GM10266 (cell line): ENCODE measurements around the gene ODF2.
"Not testable (repeated sequence)": the region's sequence is repeated elsewhere in the genome, so short reads cannot be mapped to it uniquely, and the experiment has no call there.

Source experiments
- DNase-seq: peaks from one replicate; pipeline ENCODE4 v3.0.0; 2012; ENCODE audit errors: extremely low spot score
- TF ChIP-seq, protein P1 (sequence below): IDR thresholded peaks from 2 replicates; pipeline ENCODE4 v1.5.1; 2012; ENCODE audit warnings: mild to moderate bottlenecking, low read depth; ENCODE audit not compliant: control insufficient read depth, insufficient read depth; ENCODE audit errors: missing control alignments

ODF2 gene

DNA sequence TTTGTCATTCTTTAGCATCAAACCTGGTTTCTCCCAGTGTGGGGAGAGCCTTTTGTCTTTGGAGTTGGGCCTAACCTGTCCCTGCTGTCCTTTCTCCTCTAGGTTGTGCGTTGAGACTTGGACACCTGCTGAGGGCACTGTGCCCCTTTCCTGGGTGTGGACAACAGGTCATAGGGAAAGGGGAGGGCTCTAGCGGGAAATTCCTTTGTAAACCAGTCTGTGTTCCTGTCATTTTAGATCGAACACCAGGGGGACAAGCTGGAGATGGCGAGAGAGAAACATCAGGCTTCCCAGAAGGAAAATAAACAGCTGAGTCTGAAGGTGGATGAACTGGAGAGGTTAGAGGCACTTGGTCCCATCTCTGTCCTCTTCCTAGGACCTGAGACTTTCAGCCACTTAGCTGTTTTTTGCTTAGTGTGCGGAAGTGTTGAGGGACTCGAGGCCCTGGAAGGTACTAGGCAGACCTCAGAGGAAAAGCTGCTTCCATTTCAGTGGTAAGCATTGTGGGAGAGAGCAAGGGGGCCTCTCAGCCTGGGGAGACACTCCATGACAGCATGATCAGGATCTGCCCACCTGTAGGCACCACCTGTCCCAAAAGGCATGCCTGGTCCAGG lies 40.1 kb downstream of the ODF2 start:
- DNase-seq: no peak
- TF ChIP-seq, protein P1, sequence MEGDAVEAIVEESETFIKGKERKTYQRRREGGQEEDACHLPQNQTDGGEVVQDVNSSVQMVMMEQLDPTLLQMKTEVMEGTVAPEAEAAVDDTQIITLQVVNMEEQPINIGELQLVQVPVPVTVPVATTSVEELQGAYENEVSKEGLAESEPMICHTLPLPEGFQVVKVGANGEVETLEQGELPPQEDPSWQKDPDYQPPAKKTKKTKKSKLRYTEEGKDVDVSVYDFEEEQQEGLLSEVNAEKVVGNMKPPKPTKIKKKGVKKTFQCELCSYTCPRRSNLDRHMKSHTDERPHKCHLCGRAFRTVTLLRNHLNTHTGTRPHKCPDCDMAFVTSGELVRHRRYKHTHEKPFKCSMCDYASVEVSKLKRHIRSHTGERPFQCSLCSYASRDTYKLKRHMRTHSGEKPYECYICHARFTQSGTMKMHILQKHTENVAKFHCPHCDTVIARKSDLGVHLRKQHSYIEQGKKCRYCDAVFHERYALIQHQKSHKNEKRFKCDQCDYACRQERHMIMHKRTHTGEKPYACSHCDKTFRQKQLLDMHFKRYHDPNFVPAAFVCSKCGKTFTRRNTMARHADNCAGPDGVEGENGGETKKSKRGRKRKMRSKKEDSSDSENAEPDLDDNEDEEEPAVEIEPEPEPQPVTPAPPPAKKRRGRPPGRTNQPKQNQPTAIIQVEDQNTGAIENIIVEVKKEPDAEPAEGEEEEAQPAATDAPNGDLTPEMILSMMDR: no peak

- no peak for DNase-seq
- TF ChIP-seq, protein P1: peak; percentile 7
These were observed 42.2 kb downstream of the ODF2 start for GRCh38 chr9:128497824-128498610.

GRCh38 chr9:128498911-128499310 lies 43.1 kb downstream of the ODF2 start:
- DNase-seq: no peak
- TF ChIP-seq, protein P1: no peak

DNA sequence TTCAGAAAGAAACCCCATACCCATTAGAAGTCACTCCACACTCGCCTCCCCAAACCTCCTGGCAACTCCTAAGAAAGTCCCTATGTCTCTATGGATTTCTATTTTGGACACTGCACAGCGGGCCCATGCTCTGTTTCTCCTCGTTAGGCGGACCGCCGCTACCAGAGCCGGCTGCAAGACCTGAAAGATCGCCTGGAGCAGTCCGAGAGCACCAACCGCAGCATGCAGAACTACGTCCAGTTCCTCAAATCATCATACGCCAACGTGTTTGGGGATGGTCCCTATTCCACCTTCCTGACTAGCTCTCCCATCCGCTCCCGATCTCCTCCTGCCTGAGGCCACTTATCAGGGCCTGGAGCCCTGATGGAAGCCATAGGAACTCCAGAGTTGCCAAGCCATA lies 44.1 kb downstream of the ODF2 start:
- no peak for DNase-seq
- TF ChIP-seq, protein P1: no peak

GRCh38 chr9:128503415-128503825 lies 47.6 kb downstream of the ODF2 start:
- not testable (repeated sequence) for DNase-seq

- peak; percentile 27 for DNase-seq
- TF ChIP-seq, protein P1: no peak
These were observed 48.1 kb downstream of the ODF2 start for GRCh38 chr9:128503870-128504269.

GRCh38 chr9:128504485-128505413 lies 48.9 kb downstream of the ODF2 start, which contains the start of gene GLE1:
TSS of gene GLE1 (plus strand) at chr9:128504719. CDS start at chr9:128504806, 87 bp downstream.
- DNase-seq: peak; percentile 98
- TF ChIP-seq, protein P1: no peak
